ENCODE results near the gene LMBR1. TPM values are rescaled to one million over a fixed set of nuclear protein-coding genes. Genes with fewer than 3 reads are reported as not detected.
"Not testable (repeated sequence)": the region's sequence is repeated elsewhere in the genome, so short reads cannot be mapped to it uniquely, and the experiment has no call there.

The LMBR1 gene
- polyA plus RNA-seq, 3 donors from 2014 or later: 20.2 to 34.3 (median 23.3) TPM

DNA sequence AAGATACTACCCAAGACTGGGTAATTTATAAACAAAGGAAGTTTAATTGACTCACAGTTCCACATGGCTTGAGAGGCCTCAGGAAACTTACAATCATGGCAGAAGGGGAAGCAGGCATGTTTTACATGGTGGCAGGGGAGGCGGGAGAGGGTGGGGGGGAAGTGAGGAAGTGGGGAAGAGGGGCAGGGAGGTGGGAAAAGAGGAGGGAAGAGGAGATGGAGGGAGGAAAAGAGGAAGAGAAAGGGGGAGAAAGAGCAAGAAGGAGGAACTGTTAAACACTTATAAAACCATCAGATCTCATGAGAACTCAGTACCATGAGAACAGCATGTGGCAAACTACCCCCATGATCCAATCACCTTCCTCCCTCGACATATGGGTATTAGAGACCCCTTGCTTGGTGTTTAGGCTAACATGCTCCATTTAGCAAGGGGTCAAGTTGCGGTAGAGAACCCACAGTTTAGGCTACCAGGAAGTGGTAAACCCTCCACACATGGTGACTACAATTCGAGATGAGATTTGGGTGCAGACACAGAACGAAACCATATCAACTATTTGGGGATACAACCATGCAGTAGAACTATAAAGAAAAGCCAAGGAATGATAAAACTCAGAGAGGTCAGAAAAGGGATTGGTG, 3.5 kb upstream of the LMBR1 start:
- H3K4me1 Mint-ChIP-seq: peaks cover 24 to 43% of the 10 kb centered on the region in 2 donors

DNA sequence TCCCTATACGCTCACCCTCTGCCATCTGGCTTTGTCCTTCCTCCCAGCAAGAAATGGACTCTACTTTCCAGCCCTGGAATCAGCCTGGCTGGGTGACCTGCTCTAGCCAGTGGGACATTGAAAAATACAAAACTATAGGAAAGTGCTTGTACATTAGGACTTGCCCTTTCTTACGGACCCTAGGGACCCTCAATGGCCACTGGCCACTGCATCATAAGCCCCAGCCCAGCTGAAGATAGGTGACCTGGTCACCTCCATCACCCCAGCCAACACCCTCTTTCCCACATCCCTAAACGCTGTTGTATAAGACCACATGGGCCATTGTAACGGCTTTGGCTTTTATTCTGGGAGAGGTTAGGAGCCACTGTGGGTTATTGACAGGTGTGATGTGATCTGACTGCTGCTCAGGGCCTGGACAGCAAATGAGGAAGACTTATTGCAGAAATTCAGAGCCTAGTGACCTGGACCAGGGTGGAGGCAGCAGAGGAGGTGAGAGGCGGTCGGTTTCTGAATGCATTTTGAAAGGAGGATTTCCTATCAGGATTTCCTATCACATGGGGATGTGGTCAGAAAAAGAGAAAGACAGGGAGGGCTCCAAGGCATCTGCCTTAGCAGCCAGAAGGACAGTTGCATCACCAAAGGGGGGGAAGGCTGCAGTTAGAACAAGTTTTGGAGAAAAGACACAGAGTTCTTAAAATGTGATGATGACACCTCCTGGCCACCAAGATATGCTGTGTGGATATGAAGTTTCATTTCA, 2.2 kb upstream of the LMBR1 start:
- Mint-ChIP-seq H3K9me3 (peaks cover 0 to 2% (median 0%) of the 10 kb centered on the region in 6 donors), H3K4me3 (peak overlapping the region; percentile 36 to 92 (median 89)), H3K27me3 (ENCODE audit: low read depth in 3 of 3) (peaks cover 9 to 19% (median 14%) of the 10 kb centered on the region in 3 donors), H3K36me3 (no peaks in the 10 kb centered on the region), H3K27ac (peak overlapping the region in 5 of 6 donors; percentile 15 to 82 (median 63)), H3K4me1 (peaks cover 27 to 48% of the 10 kb centered on the region in 2 donors)
- no peak for DNase-seq

More for the DNA sequence above, 3.5 kb upstream of the LMBR1 start:
- Mint-ChIP-seq H3K9me3 (peaks cover 0 to 2% (median 0%) of the 10 kb centered on the region in 6 donors), H3K27ac (peak overlapping the region in 2 of 6 donors; percentile 74 to 82), H3K27me3 (ENCODE audit: low read depth in 3 of 3) (peaks cover 9 to 19% (median 17%) of the 10 kb centered on the region in 3 donors), H3K4me3 (no peak overlapping the region), H3K36me3 (no peaks in the 10 kb centered on the region)
- DNase-seq: no peak

DNA sequence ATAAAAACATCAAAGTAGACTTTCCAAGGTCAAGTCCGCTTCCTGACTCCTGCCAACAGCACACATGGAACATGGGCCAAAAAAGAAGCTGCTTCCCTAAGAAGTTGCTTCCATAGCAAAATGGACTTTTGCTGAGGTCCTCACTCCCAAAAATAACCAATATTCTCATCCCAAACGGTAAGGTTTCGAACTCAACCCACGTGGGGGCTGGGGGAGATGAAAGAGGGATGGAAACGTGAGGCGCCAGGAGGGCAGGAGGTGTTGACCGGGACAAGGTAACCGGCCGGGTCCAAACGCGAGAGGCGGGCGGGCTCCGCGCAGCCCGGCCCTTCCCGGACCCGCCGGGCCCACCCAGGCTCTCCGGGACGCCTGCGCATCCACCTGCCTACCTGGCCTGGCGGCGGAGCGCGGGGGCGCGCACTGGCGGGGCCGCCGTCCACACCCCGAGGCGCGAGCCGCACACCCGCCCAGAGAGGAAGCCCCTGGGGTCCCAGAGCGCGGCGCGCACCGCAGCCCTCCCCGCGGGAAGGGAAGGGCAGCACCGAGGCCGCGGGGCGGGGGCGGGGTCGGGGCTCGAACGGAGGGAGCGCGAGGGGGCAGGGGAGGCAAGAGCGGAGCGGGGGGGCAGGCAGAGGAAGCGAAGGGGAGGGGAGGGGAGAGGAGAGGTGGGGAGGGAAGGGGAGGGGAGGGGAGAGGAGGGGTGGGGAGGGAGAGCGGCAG, 742 bp downstream of the LMBR1 start:
- H3K9me3 Mint-ChIP-seq: no peaks in the 10 kb centered on the region
- H3K27me3 Mint-ChIP-seq (ENCODE audit: low read depth in 3 of 3): peaks cover 4 to 14% (median 11%) of the 10 kb centered on the region in 3 donors
- H3K4me1 Mint-ChIP-seq: peaks cover 30 to 58% of the 10 kb centered on the region in 2 donors
- peak; percentile 63 to 72 (median 68) for DNase-seq
- peaks cover 0 to 4% (median 0%) of the 10 kb centered on the region in 3 donors for H3K36me3 Mint-ChIP-seq
- H3K4me3 Mint-ChIP-seq: peak overlapping the region; percentile 91 to 94 (median 92)
- H3K27ac Mint-ChIP-seq: peak overlapping the region; percentile 87 to 95 (median 92)

DNA sequence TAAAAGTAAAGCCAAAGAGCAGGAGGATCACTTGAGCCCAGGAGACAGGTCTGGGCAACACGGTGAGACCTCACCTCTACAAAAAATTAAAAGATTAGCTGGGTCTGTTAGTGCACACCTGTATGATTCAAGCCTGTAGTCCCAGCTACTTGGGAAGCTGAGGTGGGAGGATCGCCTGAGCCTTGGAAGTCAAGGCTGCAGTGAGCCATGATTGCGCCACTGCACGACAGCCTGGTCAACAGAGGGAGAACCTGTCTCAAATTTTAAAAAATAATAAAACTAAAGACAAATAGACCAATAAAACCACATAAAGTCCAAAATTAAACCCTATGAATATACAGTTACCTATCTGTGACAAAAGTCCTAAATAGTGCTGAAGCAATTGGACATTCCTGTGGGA, 3.2 kb downstream of the LMBR1 start:
- Mint-ChIP-seq H3K36me3 (peaks cover 0 to 4% (median 4%) of the 10 kb centered on the region in 3 donors), H3K4me1 (peaks cover 21 to 41% of the 10 kb centered on the region in 2 donors), H3K4me3 (no peak overlapping the region), H3K9me3 (no peaks in the 10 kb centered on the region), H3K27ac (no peak overlapping the region), H3K27me3 (ENCODE audit: low read depth in 3 of 3) (peaks cover 4 to 14% (median 10%) of the 10 kb centered on the region in 3 donors)
- DNase-seq: no peak

DNA sequence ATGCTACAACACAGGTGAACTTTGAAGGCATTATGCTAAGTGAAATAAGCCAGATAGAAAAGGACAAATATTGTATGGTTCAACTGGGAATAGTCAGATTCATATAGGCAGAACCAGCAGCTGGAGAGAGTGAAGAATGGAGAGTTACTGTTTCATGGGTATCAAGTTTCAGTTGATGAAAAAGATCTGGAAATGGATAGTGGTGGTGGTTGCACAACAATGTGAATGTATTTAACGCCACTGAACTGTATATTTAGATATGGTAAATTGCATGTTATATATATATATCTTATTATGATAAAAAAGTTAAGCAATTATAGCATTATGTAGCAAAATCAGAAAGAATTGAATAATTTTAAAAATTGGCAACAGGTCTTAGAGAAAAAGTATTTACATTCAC, 3.9 kb downstream of the LMBR1 start:
- Mint-ChIP-seq H3K4me3 (no peak overlapping the region), H3K27me3 (ENCODE audit: low read depth in 3 of 3) (peaks cover 4 to 14% (median 4%) of the 10 kb centered on the region in 3 donors), H3K9me3 (no peaks in the 10 kb centered on the region), H3K4me1 (peaks cover 23 to 35% of the 10 kb centered on the region in 2 donors), H3K36me3 (peaks cover 0 to 4% (median 4%) of the 10 kb centered on the region in 3 donors), H3K27ac (no peak overlapping the region)
- no peak for DNase-seq

DNA sequence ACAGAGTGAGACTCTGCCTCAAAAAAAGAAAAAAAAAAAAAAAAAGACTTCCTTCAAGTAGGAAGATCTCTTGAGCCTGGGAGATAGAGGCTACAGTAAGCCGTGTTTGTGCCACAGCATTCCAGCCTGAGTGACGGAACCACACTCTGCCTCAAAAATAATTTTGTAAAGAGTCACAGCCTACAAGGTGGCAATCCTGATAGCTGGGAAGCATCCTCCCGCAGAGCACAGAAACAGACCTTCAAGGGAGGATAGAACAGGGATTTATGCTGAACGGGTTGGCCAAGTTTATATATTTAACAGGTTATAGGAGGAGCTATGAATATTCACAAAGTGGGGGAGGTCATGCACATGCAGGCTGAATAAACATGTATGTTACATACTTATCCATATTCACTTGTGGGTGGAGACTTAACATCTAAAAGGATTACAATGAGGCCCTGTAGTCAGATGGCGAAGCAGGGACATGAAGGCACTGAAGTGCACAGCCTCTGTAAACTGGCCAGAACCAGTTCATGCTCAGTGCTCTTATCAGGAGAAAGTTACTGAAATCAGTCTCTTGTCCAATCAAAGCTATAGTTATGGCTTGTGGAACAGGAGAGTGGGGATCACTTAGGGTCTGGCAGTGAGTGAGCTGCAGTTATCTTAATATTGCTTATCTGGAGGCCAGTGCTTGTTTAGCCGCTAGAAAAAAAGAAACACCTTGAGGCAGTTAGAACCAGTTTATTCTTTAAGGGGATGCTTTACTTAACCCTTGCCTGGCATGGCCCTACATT, 6.8 kb downstream of the LMBR1 start:
- no peak overlapping the region for H3K27ac Mint-ChIP-seq
- H3K4me1 Mint-ChIP-seq: peaks cover 15 to 22% of the 10 kb centered on the region in 2 donors
- H3K36me3 Mint-ChIP-seq: peaks cover 0 to 4% (median 4%) of the 10 kb centered on the region in 3 donors
- H3K9me3 Mint-ChIP-seq: no peaks in the 10 kb centered on the region
- H3K27me3 Mint-ChIP-seq (ENCODE audit: low read depth in 3 of 3): no peaks in the 10 kb centered on the region
- no peak for DNase-seq
- no peak overlapping the region for H3K4me3 Mint-ChIP-seq

- Mint-ChIP-seq H3K4me3 (no peak overlapping the region), H3K27me3 (ENCODE audit: low read depth in 3 of 3) (peaks cover 0 to 6% (median 2%) of the 10 kb centered on the region in 3 donors), H3K4me1 (peaks cover 25 to 28% of the 10 kb centered on the region in 2 donors), H3K36me3 (peaks cover 4 to 5% (median 4%) of the 10 kb centered on the region in 3 donors), H3K9me3 (peaks cover 0 to 3% (median 0%) of the 10 kb centered on the region in 6 donors), H3K27ac (no peak overlapping the region)
- no peak for DNase-seq
Observed at GRCh38 chr7:156881679-156882078, 11.3 kb downstream of the LMBR1 start.

DNA sequence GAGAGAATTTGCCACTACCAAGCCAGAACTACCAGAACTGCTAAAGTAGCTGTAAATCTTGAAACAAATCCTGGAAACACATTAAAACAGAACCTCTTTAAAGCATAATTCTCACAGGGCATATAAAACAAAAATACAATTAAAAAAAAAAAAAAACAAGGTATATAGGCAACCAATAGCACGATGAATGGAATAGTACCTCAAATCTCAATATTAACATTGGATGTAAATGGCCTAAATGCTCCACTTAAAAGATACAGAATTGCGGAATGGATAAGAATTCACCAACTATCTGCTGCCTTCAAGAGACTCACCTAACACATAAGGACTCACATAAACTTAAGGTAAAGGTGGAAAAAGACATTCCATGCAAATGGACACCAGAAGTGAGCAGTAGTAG, 17.2 kb downstream of the LMBR1 start:
- Mint-ChIP-seq H3K27ac (peak overlapping the region in 3 of 6 donors; percentile 58 to 92 (median 90)), H3K36me3 (peaks cover 21 to 26% (median 23%) of the 10 kb centered on the region in 3 donors), H3K4me3 (peak overlapping the region in 2 of 5 donors; percentile 60 to 89), H3K27me3 (ENCODE audit: low read depth in 3 of 3) (peaks cover 0 to 9% (median 2%) of the 10 kb centered on the region in 3 donors), H3K4me1 (peaks cover 30 to 45% of the 10 kb centered on the region in 2 donors), H3K9me3 (peaks cover 0 to 9% (median 3%) of the 10 kb centered on the region in 6 donors)
- DNase-seq: no peak

- not testable (repeated sequence) for H3K9me3 Mint-ChIP-seq; H3K27ac Mint-ChIP-seq; DNase-seq; H3K27me3 Mint-ChIP-seq (ENCODE audit: low read depth in 3 of 3); H3K4me3 Mint-ChIP-seq
- Mint-ChIP-seq H3K36me3 (peaks cover 11 to 20% (median 17%) of the 10 kb centered on the region in 3 donors), H3K4me1 (peaks cover 7 to 20% of the 10 kb centered on the region in 2 donors)
Observed at GRCh38 chr7:156868363-156868762, 24.6 kb downstream of the LMBR1 start.

DNA sequence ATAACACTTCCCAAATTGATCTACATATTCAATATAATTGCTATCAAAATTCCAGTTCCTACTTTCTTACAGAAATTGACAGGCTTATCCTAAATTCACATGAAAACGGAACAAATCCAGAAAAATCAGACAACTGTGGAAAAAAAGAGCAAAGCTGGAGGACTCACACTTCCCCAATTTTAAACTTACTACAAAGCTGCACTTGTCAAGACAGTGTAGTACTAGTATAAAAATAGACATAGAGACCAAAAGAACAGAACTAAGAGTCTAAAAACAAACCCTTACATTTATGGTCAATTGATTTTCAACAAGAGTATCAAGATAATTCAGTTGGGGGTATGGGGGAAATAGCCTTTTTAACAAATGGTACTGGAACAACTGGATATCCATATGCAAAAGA, 27.5 kb downstream of the LMBR1 start:
- H3K27me3 Mint-ChIP-seq (ENCODE audit: low read depth in 3 of 3): peaks cover 0 to 2% (median 1%) of the 10 kb centered on the region in 3 donors
- H3K4me3 Mint-ChIP-seq: no peak overlapping the region
- H3K4me1 Mint-ChIP-seq: peaks cover 2 to 8% of the 10 kb centered on the region in 2 donors
- H3K27ac Mint-ChIP-seq: no peak overlapping the region
- no peak for DNase-seq
- peaks cover 16 to 28% (median 16%) of the 10 kb centered on the region in 3 donors for H3K36me3 Mint-ChIP-seq
- H3K9me3 Mint-ChIP-seq: peaks cover 0 to 7% (median 5%) of the 10 kb centered on the region in 6 donors

DNA sequence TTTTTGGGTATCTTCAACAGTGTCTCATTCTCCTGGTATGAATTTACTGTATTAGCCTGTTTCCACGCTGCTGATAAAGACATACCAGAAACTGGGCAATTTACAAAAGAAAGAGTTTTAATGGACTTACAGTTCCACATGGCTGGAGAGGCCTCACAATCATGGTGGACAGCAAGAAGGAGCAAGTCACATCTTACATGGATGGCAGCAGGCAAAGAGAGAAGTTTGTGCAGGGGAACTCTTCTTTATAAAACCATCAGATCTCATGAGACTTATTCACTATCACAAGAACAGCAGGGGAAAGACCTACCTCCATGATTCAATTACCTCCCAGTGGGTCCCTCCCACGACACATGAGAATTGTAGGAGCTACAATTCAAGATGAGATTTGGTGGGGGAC, 31.0 kb downstream of the LMBR1 start:
- H3K27me3 Mint-ChIP-seq (ENCODE audit: low read depth in 3 of 3); H3K27ac Mint-ChIP-seq; H3K4me3 Mint-ChIP-seq; DNase-seq: not testable (repeated sequence)
- H3K36me3 Mint-ChIP-seq: peaks cover 35 to 54% (median 44%) of the 10 kb centered on the region in 3 donors
- peaks cover 17 to 28% (median 21%) of the 10 kb centered on the region in 6 donors for H3K9me3 Mint-ChIP-seq
- H3K4me1 Mint-ChIP-seq: peaks cover 6 to 11% of the 10 kb centered on the region in 2 donors

GRCh38 chr7:156861212-156861611, 31.8 kb downstream of the LMBR1 start:
- H3K4me3 Mint-ChIP-seq: no peak overlapping the region
- H3K4me1 Mint-ChIP-seq: peaks cover 6 to 11% of the 10 kb centered on the region in 2 donors
- no peak overlapping the region for H3K27ac Mint-ChIP-seq
- H3K27me3 Mint-ChIP-seq (ENCODE audit: low read depth in 3 of 3): peaks cover 1 to 6% (median 4%) of the 10 kb centered on the region in 3 donors
- H3K9me3 Mint-ChIP-seq: peaks cover 20 to 32% (median 25%) of the 10 kb centered on the region in 6 donors
- DNase-seq: no peak
- peaks cover 39 to 57% (median 48%) of the 10 kb centered on the region in 3 donors for H3K36me3 Mint-ChIP-seq

- peaks cover 39 to 64% (median 53%) of the 10 kb centered on the region in 3 donors for H3K36me3 Mint-ChIP-seq
Observed at GRCh38 chr7:156860099-156860498, 32.9 kb downstream of the LMBR1 start.

More at GRCh38 chr7:156860099-156860498, 32.9 kb downstream of the LMBR1 start:
- not testable (repeated sequence) for H3K27me3 Mint-ChIP-seq (ENCODE audit: low read depth in 3 of 3); H3K4me3 Mint-ChIP-seq; DNase-seq
- peaks cover 23 to 36% (median 31%) of the 10 kb centered on the region in 6 donors for H3K9me3 Mint-ChIP-seq
- H3K27ac Mint-ChIP-seq: peak overlapping the region in 1 of 6 donors; percentile 8
- H3K4me1 Mint-ChIP-seq: peaks cover 4 to 17% of the 10 kb centered on the region in 2 donors

Data from immature natural killer cell (primary cell).